Measurements from ENCODE around the gene CREB5.

The CREB5 gene

DNA sequence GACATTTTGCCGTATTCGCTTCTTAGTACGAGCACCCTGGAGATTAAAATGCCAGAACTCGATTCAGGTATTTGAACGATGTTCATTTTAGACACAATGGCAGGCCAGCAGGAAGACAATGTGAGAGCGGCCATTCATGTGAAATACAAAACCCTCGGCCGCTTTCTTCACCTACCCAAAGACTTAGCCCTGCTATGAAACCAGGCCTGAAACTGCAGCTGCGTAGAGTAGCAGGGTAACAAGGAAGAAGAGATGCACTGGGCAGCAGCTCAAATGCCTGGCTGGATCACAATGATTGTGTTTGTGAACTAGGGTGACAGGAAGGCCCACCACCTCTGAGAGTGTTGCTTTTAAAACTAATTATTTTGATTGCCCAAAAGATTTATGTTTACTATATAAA is 311.0 kb downstream of the CREB5 start:
- Mint-ChIP-seq H3K4me1 (ENCODE audit: low read depth) (no peaks in the 10 kb centered on the region), H3K36me3 (ENCODE audit: low read depth) (no peaks in the 10 kb centered on the region), H3K27me3 (ENCODE audit: low read depth) (no peaks in the 10 kb centered on the region), H3K27ac (no peak overlapping the region), H3K9me3 (no peaks in the 10 kb centered on the region), H3K4me3 (no peak overlapping the region)
- DNase-seq (ENCODE audit: low spot score), result no peak

DNA sequence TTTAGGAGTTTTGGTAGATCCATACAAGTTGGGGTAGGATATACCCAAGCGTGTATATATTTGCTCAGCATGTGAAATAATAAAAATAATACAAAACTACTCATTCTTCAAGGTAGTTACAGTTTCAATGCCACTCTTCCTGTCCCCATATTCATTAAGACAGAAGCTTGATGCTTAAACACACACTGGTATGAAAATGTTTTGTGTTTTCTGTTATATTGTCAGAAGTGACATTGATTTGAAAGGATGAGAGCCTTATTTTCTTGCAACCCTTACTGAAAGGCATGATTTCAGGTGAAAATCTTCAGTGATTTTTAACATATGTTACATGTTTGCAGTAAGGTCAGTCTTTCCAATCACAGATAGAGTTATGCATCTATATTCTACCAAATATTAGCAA is 312.2 kb downstream of the CREB5 start:
- Mint-ChIP-seq H3K36me3 (ENCODE audit: low read depth) (no peaks in the 10 kb centered on the region), H3K9me3 (no peaks in the 10 kb centered on the region)

GRCh38 chr7:28725045-28725642 is 312.8 kb downstream of the CREB5 start:
- DNase-seq (ENCODE audit: low spot score), result no peak
- no peaks in the 10 kb centered on the region for H3K9me3 Mint-ChIP-seq
- H3K27me3 Mint-ChIP-seq (ENCODE audit: low read depth), result no peaks in the 10 kb centered on the region
- no peaks in the 10 kb centered on the region for H3K36me3 Mint-ChIP-seq (ENCODE audit: low read depth)
- no peak overlapping the region for H3K4me3 Mint-ChIP-seq
- no peak overlapping the region for H3K27ac Mint-ChIP-seq
- no peaks in the 10 kb centered on the region for H3K4me1 Mint-ChIP-seq (ENCODE audit: low read depth)

More for the DNA sequence above, 312.2 kb downstream of the CREB5 start:
- H3K4me3 Mint-ChIP-seq, result no peak overlapping the region
- no peak overlapping the region for H3K27ac Mint-ChIP-seq
- DNase-seq (ENCODE audit: low spot score), result no peak
- H3K4me1 Mint-ChIP-seq (ENCODE audit: low read depth), result no peaks in the 10 kb centered on the region
- H3K27me3 Mint-ChIP-seq (ENCODE audit: low read depth), result no peaks in the 10 kb centered on the region

GRCh38 chr7:28725911-28726310 is 313.6 kb downstream of the CREB5 start:
- no peak for DNase-seq (ENCODE audit: low spot score)
- Mint-ChIP-seq H3K4me3 (no peak overlapping the region), H3K27me3 (ENCODE audit: low read depth) (no peaks in the 10 kb centered on the region), H3K27ac (no peak overlapping the region), H3K9me3 (no peaks in the 10 kb centered on the region), H3K4me1 (ENCODE audit: low read depth) (no peaks in the 10 kb centered on the region), H3K36me3 (ENCODE audit: low read depth) (no peaks in the 10 kb centered on the region)

- Mint-ChIP-seq H3K36me3 (ENCODE audit: low read depth) (no peaks in the 10 kb centered on the region), H3K4me1 (ENCODE audit: low read depth) (no peaks in the 10 kb centered on the region), H3K27ac (no peak overlapping the region), H3K9me3 (no peaks in the 10 kb centered on the region), H3K4me3 (no peak overlapping the region), H3K27me3 (ENCODE audit: low read depth) (no peaks in the 10 kb centered on the region)
- DNase-seq (ENCODE audit: low spot score), result no peak
These were observed 314.2 kb downstream of the CREB5 start for GRCh38 chr7:28726555-28726954.

- H3K27ac Mint-ChIP-seq, result no peak overlapping the region
- H3K27me3 Mint-ChIP-seq (ENCODE audit: low read depth), result no peaks in the 10 kb centered on the region
- H3K4me1 Mint-ChIP-seq (ENCODE audit: low read depth), result no peaks in the 10 kb centered on the region
- no peak overlapping the region for H3K4me3 Mint-ChIP-seq
- no peak for DNase-seq (ENCODE audit: low spot score)
- no peaks in the 10 kb centered on the region for H3K36me3 Mint-ChIP-seq (ENCODE audit: low read depth)
- H3K9me3 Mint-ChIP-seq, result no peaks in the 10 kb centered on the region
These were observed 317.0 kb downstream of the CREB5 start for GRCh38 chr7:28729281-28729680.

DNA sequence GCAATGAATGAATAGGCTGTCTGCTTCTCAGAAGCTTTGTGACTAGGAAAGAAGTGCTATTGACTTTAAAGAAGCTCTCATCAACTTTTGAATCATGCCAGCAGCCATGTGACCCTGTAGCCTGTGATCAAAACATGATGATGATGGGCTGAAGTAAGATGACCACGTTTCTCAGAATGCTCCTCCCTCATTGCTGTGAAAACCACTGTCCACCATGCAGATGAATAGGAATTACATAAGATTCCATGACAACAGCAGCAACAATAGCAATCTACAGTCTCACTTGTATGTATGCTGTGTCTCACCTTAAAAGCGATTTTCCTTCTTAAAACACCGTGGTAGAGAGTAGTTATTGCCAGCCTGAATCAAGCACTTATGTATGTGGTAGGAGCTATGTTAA is 317.4 kb downstream of the CREB5 start:
- Mint-ChIP-seq H3K9me3 (no peaks in the 10 kb centered on the region), H3K27me3 (ENCODE audit: low read depth) (no peaks in the 10 kb centered on the region), H3K36me3 (ENCODE audit: low read depth) (no peaks in the 10 kb centered on the region), H3K4me1 (ENCODE audit: low read depth) (no peaks in the 10 kb centered on the region), H3K4me3 (no peak overlapping the region), H3K27ac (no peak overlapping the region)
- no peak for DNase-seq (ENCODE audit: low spot score)

DNA sequence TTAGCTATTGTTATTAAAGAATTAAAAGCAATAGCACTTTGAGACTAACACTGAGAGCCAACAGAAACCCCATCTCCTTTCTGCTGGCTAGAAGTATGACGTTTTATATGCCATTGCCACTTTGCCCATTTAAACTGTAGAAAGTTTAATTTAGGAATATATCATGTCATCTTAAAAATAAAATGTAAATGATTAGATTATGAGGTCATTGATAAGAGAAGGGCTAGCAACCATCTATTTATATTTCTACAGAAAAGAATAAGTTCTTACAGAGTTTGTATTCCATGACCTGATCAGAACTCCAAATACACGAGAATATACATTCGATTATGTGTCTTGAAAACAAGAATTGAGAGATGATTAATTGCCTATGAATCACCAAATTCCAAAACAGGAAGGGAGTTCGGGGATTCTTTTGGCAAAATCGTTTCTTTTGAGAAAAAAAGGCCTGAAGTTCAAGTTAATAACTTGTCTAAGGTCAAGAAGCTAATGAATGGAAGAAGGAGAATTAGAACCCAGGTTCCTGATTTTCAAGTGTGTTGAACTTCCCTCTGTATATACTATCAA is 318.9 kb downstream of the CREB5 start:
- no peak overlapping the region for H3K27ac Mint-ChIP-seq
- no peak for DNase-seq (ENCODE audit: low spot score)
- H3K27me3 Mint-ChIP-seq (ENCODE audit: low read depth), result no peaks in the 10 kb centered on the region
- no peaks in the 10 kb centered on the region for H3K9me3 Mint-ChIP-seq
- no peaks in the 10 kb centered on the region for H3K4me1 Mint-ChIP-seq (ENCODE audit: low read depth)
- no peaks in the 10 kb centered on the region for H3K36me3 Mint-ChIP-seq (ENCODE audit: low read depth)
- H3K4me3 Mint-ChIP-seq, result no peak overlapping the region

DNA sequence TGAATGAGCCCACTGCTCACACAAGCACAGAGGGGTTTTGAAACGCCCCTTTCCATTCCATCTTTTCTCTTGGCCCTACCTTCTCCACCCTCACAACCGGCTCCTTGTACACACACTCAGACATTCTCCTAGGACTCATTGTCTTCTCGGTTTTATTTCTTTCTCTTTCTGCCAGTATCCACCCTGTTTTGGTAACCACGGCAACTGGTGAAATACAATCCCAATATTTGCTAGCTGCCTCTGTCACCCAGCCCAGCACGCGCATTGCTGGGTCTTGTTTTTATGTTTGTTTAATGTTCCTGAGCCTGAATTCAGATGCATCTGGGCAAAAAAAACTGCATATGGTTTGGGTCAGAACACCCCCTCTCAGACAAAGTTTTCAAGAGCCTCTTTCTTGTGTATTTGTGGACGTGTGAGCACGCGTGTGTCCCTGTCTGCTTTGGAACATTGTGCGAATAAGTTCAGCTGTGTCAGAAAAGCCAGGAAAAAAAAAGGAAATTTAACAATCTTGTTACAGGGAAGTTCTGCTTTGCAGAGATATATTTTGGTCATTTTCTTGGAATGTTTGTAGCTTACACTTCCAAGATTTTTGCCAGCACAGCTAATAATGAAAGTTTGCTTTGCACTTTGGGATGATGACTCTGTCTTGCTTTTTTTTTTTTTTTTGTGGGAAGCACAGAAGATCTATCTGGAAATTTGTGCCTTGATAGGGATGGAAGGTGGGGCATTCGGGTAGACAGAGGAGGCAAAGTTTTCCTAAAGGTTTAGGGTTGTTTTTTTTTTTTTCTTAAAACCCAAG is 320.0 kb downstream of the CREB5 start:
- DNase-seq (ENCODE audit: low spot score), result no peak
- no peaks in the 10 kb centered on the region for H3K4me1 Mint-ChIP-seq (ENCODE audit: low read depth)
- no peaks in the 10 kb centered on the region for H3K36me3 Mint-ChIP-seq (ENCODE audit: low read depth)
- no peak overlapping the region for H3K27ac Mint-ChIP-seq
- no peaks in the 10 kb centered on the region for H3K9me3 Mint-ChIP-seq
- no peak overlapping the region for H3K4me3 Mint-ChIP-seq
- no peaks in the 10 kb centered on the region for H3K27me3 Mint-ChIP-seq (ENCODE audit: low read depth)

- Mint-ChIP-seq H3K9me3 (no peaks in the 10 kb centered on the region), H3K27me3 (ENCODE audit: low read depth) (no peaks in the 10 kb centered on the region), H3K4me1 (ENCODE audit: low read depth) (no peaks in the 10 kb centered on the region), H3K4me3 (no peak overlapping the region), H3K36me3 (ENCODE audit: low read depth) (no peaks in the 10 kb centered on the region), H3K27ac (no peak overlapping the region)
- DNase-seq (ENCODE audit: low spot score), result no peak
These were observed 320.7 kb downstream of the CREB5 start for GRCh38 chr7:28733035-28733434.

DNA sequence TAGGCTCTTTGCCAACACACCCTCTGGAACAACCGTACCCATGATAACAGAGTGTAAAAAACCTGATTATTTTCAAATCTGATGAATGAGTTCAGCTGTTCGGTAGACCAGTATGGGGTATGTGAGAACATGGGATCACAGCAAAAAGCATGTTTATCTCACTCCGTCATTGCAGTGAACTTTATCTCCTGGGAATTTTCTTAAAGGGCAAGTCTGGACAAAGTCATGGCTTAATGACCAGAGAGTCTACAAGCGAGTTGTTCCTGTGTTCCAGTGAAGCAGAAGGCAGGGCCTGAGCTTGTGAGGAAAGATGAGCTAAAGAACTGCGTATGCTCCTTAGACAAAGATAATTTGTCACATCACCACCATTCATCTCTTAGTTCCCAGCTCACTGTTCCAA is 326.1 kb downstream of the CREB5 start:
- no peaks in the 10 kb centered on the region for H3K36me3 Mint-ChIP-seq (ENCODE audit: low read depth)
- H3K4me1 Mint-ChIP-seq (ENCODE audit: low read depth), result no peaks in the 10 kb centered on the region
- no peak for DNase-seq (ENCODE audit: low spot score)
- no peak overlapping the region for H3K27ac Mint-ChIP-seq
- H3K27me3 Mint-ChIP-seq (ENCODE audit: low read depth), result no peaks in the 10 kb centered on the region
- H3K9me3 Mint-ChIP-seq, result no peaks in the 10 kb centered on the region
- H3K4me3 Mint-ChIP-seq, result no peak overlapping the region

- DNase-seq (ENCODE audit: low spot score), result no peak
- Mint-ChIP-seq H3K9me3 (no peaks in the 10 kb centered on the region), H3K27ac (no peak overlapping the region), H3K27me3 (ENCODE audit: low read depth) (no peaks in the 10 kb centered on the region), H3K36me3 (ENCODE audit: low read depth) (no peaks in the 10 kb centered on the region), H3K4me3 (no peak overlapping the region), H3K4me1 (ENCODE audit: low read depth) (no peaks in the 10 kb centered on the region)
These were observed 326.8 kb downstream of the CREB5 start for GRCh38 chr7:28739128-28739527.

DNA sequence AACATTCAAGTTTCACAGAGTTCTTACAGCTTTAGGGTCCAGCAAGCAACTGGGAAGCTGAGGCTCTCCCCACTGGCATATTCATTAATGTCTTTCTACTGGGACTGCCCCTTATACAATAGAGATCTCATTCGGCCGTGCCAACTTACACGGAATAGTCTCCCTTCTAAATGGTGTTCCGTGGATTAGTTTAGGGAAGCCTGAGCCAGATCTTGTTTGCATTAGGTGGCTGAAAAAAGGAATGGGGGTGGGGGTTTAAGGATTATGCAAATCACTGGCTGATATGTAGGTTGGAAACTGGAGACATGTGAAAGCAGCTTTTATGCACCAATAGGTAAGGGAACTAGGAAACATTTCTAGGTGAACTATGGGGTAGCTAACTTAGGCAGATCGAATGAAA is 327.5 kb downstream of the CREB5 start:
- Mint-ChIP-seq H3K27ac (no peak overlapping the region), H3K36me3 (ENCODE audit: low read depth) (no peaks in the 10 kb centered on the region), H3K9me3 (no peaks in the 10 kb centered on the region), H3K27me3 (ENCODE audit: low read depth) (no peaks in the 10 kb centered on the region), H3K4me3 (no peak overlapping the region), H3K4me1 (ENCODE audit: low read depth) (no peaks in the 10 kb centered on the region)
- no peak for DNase-seq (ENCODE audit: low spot score)

GRCh38 chr7:28744951-28745350 is 332.6 kb downstream of the CREB5 start:
- H3K4me1 Mint-ChIP-seq (ENCODE audit: low read depth), result no peaks in the 10 kb centered on the region
- H3K27me3 Mint-ChIP-seq (ENCODE audit: low read depth), result no peaks in the 10 kb centered on the region
- H3K4me3 Mint-ChIP-seq, result no peak overlapping the region
- no peaks in the 10 kb centered on the region for H3K9me3 Mint-ChIP-seq
- DNase-seq (ENCODE audit: low spot score), result no peak
- no peaks in the 10 kb centered on the region for H3K36me3 Mint-ChIP-seq (ENCODE audit: low read depth)
- H3K27ac Mint-ChIP-seq, result no peak overlapping the region

Measured in T-helper 2 cell treated with Interferon-gamma antibody and Interleukin-4, amounts not matched to agents 5 μg/mL and 100 μg/mL, for 36 hours (primary cell).